Measurements from ENCODE around the gene FAM20C. TPM values are rescaled to one million over a fixed set of nuclear protein-coding genes. Genes with fewer than 3 reads are reported as not detected.

FAM20C gene
- total and polyA plus RNA-seq, 4 donors: 17.1 to 58.8 (median 40.8) TPM

DNA sequence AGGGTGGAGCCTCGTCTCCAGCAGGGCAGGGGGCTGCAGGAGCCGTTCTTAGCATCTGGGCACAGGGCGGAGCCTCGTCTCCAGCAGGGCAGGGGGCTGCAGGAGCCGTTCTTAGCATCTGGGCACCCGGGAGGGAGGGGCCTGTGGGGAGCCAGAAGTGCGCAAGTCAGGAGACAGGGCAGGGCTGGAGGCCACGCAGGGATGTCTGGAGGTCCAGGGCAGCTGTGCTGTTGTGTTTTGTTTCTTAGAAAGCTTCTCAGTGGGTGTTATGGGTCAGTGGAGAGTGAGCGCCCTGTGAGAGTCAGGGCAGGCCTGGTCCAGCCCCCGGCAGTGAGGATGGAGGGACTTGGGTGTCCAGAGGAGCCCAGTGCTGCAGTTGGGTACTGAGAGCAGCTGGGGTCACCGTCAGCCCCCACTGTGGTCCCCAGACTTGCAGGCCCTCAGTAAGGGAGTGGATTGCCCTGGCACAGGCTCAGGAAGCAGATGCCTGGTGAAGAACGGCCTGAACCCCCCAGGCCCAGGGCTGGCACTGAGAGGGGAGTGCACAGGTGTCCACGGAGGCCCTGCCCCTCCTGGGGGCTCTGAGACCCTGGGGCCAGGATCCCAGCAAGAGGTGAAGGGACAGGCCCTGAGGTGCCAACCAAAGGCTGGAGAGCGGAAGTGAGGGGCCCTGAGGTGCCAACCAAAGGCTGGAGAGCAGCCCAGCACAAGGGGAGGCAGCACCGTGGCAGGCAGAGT, 29.8 kb downstream of the FAM20C start:
- no peaks in the 10 kb centered on the region for H3K27me3 ChIP-seq (ENCODE audit: control insufficient read depth, insufficient read depth, low read length)
- H3K4me1 ChIP-seq (ENCODE audit: control insufficient read depth, insufficient read depth, low read length): peaks cover 63% of the 10 kb centered on the region
- peaks cover 66% of the 10 kb centered on the region for H3K36me3 ChIP-seq (ENCODE audit: control insufficient read depth, insufficient read depth, low read length)
- WGBS (ENCODE audit: insufficient coverage): 59% methylated on average over 11 of the region's 15 CpGs
- H3K4me3 ChIP-seq (ENCODE audit: low read depth, low read length): no peak overlapping the region
- no peaks in the 10 kb centered on the region for H3K9me3 ChIP-seq (ENCODE audit: control insufficient read depth, insufficient read depth, low read length)
- DNase-seq (ENCODE audit: low read depth in 4 of 6, low spot score in 6 of 6): no peak
- no peak overlapping the region for H3K27ac ChIP-seq (ENCODE audit: low read depth, low read length)

DNA sequence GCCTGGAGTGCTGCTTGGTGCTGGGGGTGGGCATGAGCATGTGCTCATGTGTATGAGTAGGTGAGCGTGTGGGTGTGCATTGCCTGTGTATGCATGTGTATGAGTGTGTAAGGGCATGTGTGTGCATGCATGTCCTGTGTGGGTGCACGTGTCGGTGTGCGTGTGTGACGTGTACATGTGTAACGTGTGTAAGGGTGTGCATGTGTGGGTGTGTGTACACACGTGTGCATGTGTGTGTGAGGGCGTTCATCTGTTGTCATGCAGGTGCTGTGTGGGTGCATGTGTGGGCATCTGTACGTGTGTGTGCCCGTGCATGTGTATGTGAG, 30.3 kb downstream of the FAM20C start:
- 88% methylated on average over 10 of the region's 10 CpGs for WGBS (ENCODE audit: insufficient coverage)

DNA sequence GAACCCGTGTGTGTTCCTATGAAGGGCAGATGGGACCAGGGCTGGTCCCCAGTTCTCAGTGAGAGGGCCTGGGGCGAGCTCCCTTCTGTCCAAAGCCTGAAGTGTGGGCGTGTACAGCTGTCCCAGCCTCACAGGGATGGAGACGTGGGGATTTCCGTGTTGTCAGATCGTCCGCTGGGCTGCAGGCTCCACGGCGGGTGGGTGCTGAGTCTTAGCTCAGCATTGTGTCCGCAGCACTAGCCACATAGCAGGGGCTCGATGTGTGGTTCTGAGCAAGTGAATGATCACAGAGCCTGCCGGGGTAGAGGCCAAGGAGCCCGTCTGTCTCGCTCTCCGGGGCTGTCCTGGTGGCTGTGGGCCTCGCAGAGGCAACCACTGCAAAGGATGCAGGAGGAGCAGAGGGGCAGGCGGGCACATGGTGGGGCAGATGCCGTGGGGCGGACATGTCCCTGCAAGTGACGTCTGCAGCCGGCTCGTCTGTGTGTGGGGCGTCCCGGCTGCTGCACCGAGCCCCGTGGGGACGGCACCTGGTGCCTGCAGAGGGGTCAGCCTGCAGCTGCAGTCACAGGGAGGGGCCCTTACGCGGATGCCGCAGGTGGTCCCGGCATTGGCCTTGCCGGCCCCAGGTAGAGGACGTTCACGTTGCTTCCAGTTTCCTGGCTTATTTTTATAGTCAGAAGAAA, 30.9 kb downstream of the FAM20C start:
- Histone ChIP-seq H3K4me3 (ENCODE audit: low read depth, low read length) (no peak overlapping the region), H3K36me3 (ENCODE audit: control insufficient read depth, insufficient read depth, low read length) (peaks cover 60% of the 10 kb centered on the region), H3K9me3 (ENCODE audit: control insufficient read depth, insufficient read depth, low read length) (no peaks in the 10 kb centered on the region), H3K27me3 (ENCODE audit: control insufficient read depth, insufficient read depth, low read length) (no peaks in the 10 kb centered on the region), H3K4me1 (ENCODE audit: control insufficient read depth, insufficient read depth, low read length) (peaks cover 63% of the 10 kb centered on the region), H3K27ac (ENCODE audit: low read depth, low read length) (no peak overlapping the region)
- WGBS (ENCODE audit: insufficient coverage): 82% methylated on average over 34 of the region's 34 CpGs
- DNase-seq (ENCODE audit: low read depth in 4 of 6, low spot score in 6 of 6): no peak

More for the DNA sequence above, 30.3 kb downstream of the FAM20C start:
- Histone ChIP-seq H3K27ac (ENCODE audit: low read depth, low read length) (no peak overlapping the region), H3K4me3 (ENCODE audit: low read depth, low read length) (no peak overlapping the region), H3K36me3 (ENCODE audit: control insufficient read depth, insufficient read depth, low read length) (peaks cover 60% of the 10 kb centered on the region), H3K27me3 (ENCODE audit: control insufficient read depth, insufficient read depth, low read length) (no peaks in the 10 kb centered on the region), H3K4me1 (ENCODE audit: control insufficient read depth, insufficient read depth, low read length) (peaks cover 60% of the 10 kb centered on the region), H3K9me3 (ENCODE audit: control insufficient read depth, insufficient read depth, low read length) (no peaks in the 10 kb centered on the region)
- DNase-seq (ENCODE audit: low read depth in 4 of 6, low spot score in 6 of 6): no peak

DNA sequence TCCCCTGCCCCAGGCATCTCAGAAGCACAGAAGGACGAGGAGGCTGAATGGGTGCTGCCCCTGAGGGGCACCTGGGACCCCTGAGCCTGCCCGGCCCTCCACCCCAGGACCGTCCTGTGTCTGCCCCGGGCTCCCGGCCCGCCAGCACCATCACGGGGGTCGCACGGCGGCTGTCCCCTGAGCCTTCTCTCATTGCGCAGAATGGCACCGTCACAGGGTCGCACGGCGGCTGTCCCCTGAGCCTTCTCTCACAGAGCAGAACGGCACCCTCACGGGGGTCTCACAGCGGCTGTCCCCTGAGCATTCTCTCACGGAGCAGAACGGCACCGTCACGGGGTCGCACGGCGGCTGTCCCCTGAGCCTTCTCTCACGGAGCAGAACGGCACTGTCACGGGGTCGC, 31.5 kb downstream of the FAM20C start:
- peaks cover 60% of the 10 kb centered on the region for H3K36me3 ChIP-seq (ENCODE audit: control insufficient read depth, insufficient read depth, low read length)
- H3K4me3 ChIP-seq (ENCODE audit: low read depth, low read length): no peak overlapping the region
- no peaks in the 10 kb centered on the region for H3K9me3 ChIP-seq (ENCODE audit: control insufficient read depth, insufficient read depth, low read length)
- no peak overlapping the region for H3K27ac ChIP-seq (ENCODE audit: low read depth, low read length)
- no peak for DNase-seq (ENCODE audit: low read depth in 4 of 6, low spot score in 6 of 6)
- 91% methylated on average over 23 of the region's 29 CpGs for WGBS (ENCODE audit: insufficient coverage)
- H3K4me1 ChIP-seq (ENCODE audit: control insufficient read depth, insufficient read depth, low read length): peaks cover 64% of the 10 kb centered on the region
- no peaks in the 10 kb centered on the region for H3K27me3 ChIP-seq (ENCODE audit: control insufficient read depth, insufficient read depth, low read length)

DNA sequence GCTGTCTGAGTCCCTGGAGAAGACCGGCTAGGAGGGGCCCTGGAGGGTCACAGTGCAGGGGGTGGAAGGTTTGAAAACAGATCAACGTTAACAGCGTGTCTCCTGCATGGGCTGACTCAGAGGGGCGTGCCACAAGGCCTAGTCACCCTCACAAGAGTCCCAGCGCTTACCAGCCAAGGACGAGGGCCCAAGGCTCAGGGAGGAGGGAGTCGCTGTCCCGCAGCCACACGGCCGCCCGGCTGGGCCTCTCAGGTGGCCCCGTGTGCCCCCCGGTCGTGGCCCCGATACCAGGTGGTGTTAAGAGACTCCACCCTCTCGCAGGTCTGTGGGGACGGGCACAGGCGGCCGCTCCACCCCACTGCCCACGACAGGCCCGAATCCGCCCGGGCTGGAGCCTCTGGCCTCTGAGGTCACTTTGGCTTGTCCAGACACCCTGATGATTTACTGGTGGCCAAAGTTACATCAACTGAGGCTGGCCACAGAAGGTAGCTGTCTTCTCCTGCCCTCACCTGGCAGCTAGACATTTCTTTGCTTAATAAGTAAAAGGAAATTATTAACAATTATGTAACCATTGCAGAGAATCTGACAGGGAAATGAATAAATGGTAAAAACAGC, 34.0 kb downstream of the FAM20C start:
- no peak overlapping the region for H3K27ac ChIP-seq (ENCODE audit: low read depth, low read length)
- H3K9me3 ChIP-seq (ENCODE audit: control insufficient read depth, insufficient read depth, low read length): no peaks in the 10 kb centered on the region
- H3K27me3 ChIP-seq (ENCODE audit: control insufficient read depth, insufficient read depth, low read length): no peaks in the 10 kb centered on the region
- peaks cover 64% of the 10 kb centered on the region for H3K4me1 ChIP-seq (ENCODE audit: control insufficient read depth, insufficient read depth, low read length)
- WGBS (ENCODE audit: insufficient coverage): 88% methylated on average over 23 of the region's 23 CpGs
- H3K36me3 ChIP-seq (ENCODE audit: control insufficient read depth, insufficient read depth, low read length): peaks cover 58% of the 10 kb centered on the region
- H3K4me3 ChIP-seq (ENCODE audit: low read depth, low read length): no peak overlapping the region
- no peak for DNase-seq (ENCODE audit: low read depth in 4 of 6, low spot score in 6 of 6)

DNA sequence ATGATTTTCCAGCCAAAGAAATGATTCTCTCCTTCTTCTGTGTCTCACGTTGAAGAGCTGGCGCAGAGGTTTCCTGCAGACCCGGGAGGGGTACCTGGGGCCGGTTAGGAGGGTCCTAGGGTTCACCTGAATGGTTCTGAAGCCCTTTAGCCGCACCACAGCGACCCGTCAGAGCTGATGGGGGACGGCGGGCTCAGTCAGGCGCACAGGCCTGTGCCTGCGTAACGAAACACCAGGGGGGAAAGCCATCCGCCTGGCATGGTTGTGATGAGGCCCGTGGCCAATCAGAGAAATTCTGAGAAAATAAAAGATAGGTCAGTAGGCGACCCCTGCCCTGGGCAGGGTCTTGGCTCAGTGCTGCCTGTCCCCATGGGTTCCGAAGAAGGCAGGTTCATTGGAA, 35.6 kb downstream of the FAM20C start:
- no peak for DNase-seq (ENCODE audit: low read depth in 4 of 6, low spot score in 6 of 6)
- no peak overlapping the region for H3K27ac ChIP-seq (ENCODE audit: low read depth, low read length)
- peaks cover 66% of the 10 kb centered on the region for H3K4me1 ChIP-seq (ENCODE audit: control insufficient read depth, insufficient read depth, low read length)
- 94% methylated on average over 11 of the region's 16 CpGs for WGBS (ENCODE audit: insufficient coverage)
- no peaks in the 10 kb centered on the region for H3K9me3 ChIP-seq (ENCODE audit: control insufficient read depth, insufficient read depth, low read length)
- H3K36me3 ChIP-seq (ENCODE audit: control insufficient read depth, insufficient read depth, low read length): peaks cover 66% of the 10 kb centered on the region
- no peaks in the 10 kb centered on the region for H3K27me3 ChIP-seq (ENCODE audit: control insufficient read depth, insufficient read depth, low read length)
- no peak overlapping the region for H3K4me3 ChIP-seq (ENCODE audit: low read depth, low read length)

DNA sequence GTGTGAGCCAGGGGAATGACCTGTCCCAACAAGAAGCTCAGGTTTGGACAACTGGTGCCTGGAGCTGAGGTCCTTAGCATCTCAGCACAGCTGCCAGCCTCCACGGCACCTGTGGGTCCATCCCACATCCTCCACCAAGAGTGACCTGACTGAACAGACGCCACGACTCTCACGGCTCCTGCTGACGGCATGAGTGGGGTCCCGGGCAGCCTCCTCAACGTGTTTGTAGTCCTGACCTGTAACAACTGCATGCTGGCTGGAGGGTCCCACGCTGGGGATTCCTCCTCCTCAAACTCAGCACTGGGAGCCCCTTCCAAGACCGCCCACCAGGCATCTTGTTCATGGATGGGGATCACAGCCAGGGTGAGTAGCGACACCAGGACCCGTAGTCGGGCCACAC, 36.2 kb downstream of the FAM20C start:
- Histone ChIP-seq H3K9me3 (ENCODE audit: control insufficient read depth, insufficient read depth, low read length) (no peaks in the 10 kb centered on the region), H3K27ac (ENCODE audit: low read depth, low read length) (no peak overlapping the region), H3K4me1 (ENCODE audit: control insufficient read depth, insufficient read depth, low read length) (peaks cover 67% of the 10 kb centered on the region), H3K36me3 (ENCODE audit: control insufficient read depth, insufficient read depth, low read length) (peaks cover 66% of the 10 kb centered on the region), H3K4me3 (ENCODE audit: low read depth, low read length) (no peak overlapping the region), H3K27me3 (ENCODE audit: control insufficient read depth, insufficient read depth, low read length) (no peaks in the 10 kb centered on the region)
- WGBS (ENCODE audit: insufficient coverage): 82% methylated on average over 9 of the region's 12 CpGs
- no peak for DNase-seq (ENCODE audit: low read depth in 4 of 6, low spot score in 6 of 6)

DNA sequence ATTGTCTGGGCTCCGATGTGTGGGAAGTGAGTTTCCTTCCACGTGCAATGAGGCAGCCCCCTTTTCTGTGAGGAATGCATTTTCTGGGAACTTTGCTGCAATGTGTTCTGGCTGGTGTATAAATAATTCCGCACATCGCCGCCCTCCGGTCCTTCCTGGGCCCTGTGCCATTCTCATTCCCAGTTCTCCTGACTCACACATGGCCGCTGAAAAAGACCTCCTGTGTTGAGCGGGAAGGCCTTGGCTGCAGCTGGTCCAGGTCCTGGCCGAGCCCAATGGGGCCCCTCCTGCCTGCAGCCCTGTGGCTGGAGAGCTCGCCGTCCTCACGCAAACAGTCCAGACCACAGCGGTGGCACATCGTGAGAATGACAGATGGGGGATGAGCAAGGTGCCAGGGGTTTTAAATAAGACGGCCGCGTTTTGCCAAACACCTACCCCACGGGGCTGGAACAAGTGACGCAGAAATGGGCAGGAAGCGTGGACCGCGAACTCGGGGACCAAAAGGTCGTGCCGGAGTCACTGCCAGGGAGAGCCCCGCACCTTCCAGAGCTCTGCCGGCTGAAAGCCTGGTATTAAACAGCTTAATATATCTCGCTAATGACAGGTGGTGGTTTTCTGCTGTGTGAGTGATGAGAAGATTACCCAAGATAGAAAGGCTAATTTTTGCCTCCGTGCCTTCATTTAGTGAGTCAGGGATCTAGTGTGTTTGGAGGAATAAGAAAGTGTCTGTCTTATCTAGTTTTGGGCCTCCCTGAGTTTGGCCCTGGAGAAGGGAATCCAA, 37.0 kb downstream of the FAM20C start:
- Histone ChIP-seq H3K4me1 (ENCODE audit: control insufficient read depth, insufficient read depth, low read length) (peaks cover 74% of the 10 kb centered on the region), H3K27me3 (ENCODE audit: control insufficient read depth, insufficient read depth, low read length) (no peaks in the 10 kb centered on the region), H3K36me3 (ENCODE audit: control insufficient read depth, insufficient read depth, low read length) (peaks cover 69% of the 10 kb centered on the region), H3K9me3 (ENCODE audit: control insufficient read depth, insufficient read depth, low read length) (no peaks in the 10 kb centered on the region), H3K4me3 (ENCODE audit: low read depth, low read length) (no peak overlapping the region), H3K27ac (ENCODE audit: low read depth, low read length) (no peak overlapping the region)
- peak in 4 of 6 donors; percentile 51 to 88 (median 64) for DNase-seq (ENCODE audit: low read depth in 4 of 6, low spot score in 6 of 6)
- 32% methylated on average over 27 of the region's 29 CpGs for WGBS (ENCODE audit: insufficient coverage)

DNA sequence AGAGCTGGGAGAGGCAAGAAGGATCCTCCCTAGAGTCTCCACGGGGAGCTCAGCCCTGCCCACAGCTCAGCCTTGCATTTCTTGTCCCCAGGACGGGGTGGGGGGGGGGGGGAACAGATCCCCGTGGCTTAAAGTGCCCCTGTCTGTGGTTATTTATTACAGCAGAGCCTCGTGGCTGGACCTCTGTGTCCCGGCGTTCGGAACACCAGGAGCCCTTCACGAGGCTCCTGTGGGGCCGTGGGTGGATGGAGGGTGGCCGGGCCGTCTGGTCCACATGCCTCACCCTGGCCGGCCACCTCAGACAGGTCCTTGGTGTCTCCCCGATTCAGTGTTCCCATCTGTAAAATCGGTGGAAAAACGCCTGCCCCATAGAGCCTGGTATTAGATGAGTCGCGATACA, 37.9 kb downstream of the FAM20C start:
- 81% methylated on average over 10 of the region's 17 CpGs for WGBS (ENCODE audit: insufficient coverage)
- Histone ChIP-seq H3K27ac (ENCODE audit: low read depth, low read length) (no peak overlapping the region), H3K4me1 (ENCODE audit: control insufficient read depth, insufficient read depth, low read length) (peaks cover 83% of the 10 kb centered on the region), H3K9me3 (ENCODE audit: control insufficient read depth, insufficient read depth, low read length) (no peaks in the 10 kb centered on the region), H3K4me3 (ENCODE audit: low read depth, low read length) (no peak overlapping the region), H3K36me3 (ENCODE audit: control insufficient read depth, insufficient read depth, low read length) (peaks cover 76% of the 10 kb centered on the region), H3K27me3 (ENCODE audit: control insufficient read depth, insufficient read depth, low read length) (no peaks in the 10 kb centered on the region)
- no peak for DNase-seq (ENCODE audit: low read depth in 4 of 6, low spot score in 6 of 6)
